Spinal cord (tissue), 10 donors: ENCODE results near the gene MRPL19. TPM values are rescaled to one million over a fixed set of nuclear protein-coding genes. Genes with fewer than 3 reads are reported as not detected.

Experiments
- DNase-seq, 6 donors: peaks; one replicate each; pipeline versions ENCODE4 v3.0.0 to v3.0.0-alpha.2; 2013 to 2015; ENCODE audit warnings: low spot score in 6 of 6, low read depth in 4 of 6
- H3K27ac ChIP-seq: one replicate; pipeline ENCODE4 v1.5.1; 2013; ENCODE audit warnings: low read depth, low read length, control low read depth
- H3K27me3 ChIP-seq: one replicate; pipeline ENCODE4 v1.6.1; 2013; ENCODE audit warnings: low read length; ENCODE audit not compliant: control insufficient read depth, insufficient read depth
- H3K36me3 ChIP-seq: one replicate; pipeline ENCODE4 v1.6.1; 2013; ENCODE audit warnings: low read length; ENCODE audit not compliant: control insufficient read depth, insufficient read depth
- H3K4me1 ChIP-seq: one replicate; pipeline ENCODE4 v1.6.1; 2013; ENCODE audit warnings: low read length; ENCODE audit not compliant: control insufficient read depth, insufficient read depth
- H3K4me3 ChIP-seq: one replicate; pipeline ENCODE4 v1.5.1; 2013; ENCODE audit warnings: low read depth, low read length, control low read depth
- H3K9me3 ChIP-seq: one replicate; pipeline ENCODE4 v1.6.1; 2013; ENCODE audit warnings: low read length; ENCODE audit not compliant: control insufficient read depth, insufficient read depth
- whole genome bisulfite sequencing: methylation state at CpG from one replicate; pipeline ENCODE4 v1.1.5; 2013; ENCODE audit warnings: missing lambda C conversion rate; ENCODE audit not compliant: insufficient coverage; 5-methylcytosine and 5-hydroxymethylcytosine counted together
- long read RNA-seq, 4 donors: transcript quantifications; one replicate each; lab custom pipeline, GENCODE V29; 2026
- polyA plus RNA-seq, 2 donors: library from polyadenylated mRNA; unstranded; fragments of 120-200 nt; gene quantifications; one replicate each; pipeline ENCODE4 v1.2.1, GENCODE V29; 2013; ENCODE audit not compliant: insufficient read length in 2 of 2
- total RNA-seq, 2 donors: library from RNA; depleted of rRNA in 1 of 2; stranded (reverse); fragments of 120-200 nt in 1 of 2; fragments of >200 nt in 1 of 2; gene quantifications; one replicate each; pipeline versions ENCODE4 v1.2.3 to v1.2.4, GENCODE V29; 2013 to 2014
- donor health status: healthy.

The MRPL19 gene
- total RNA-seq (10 to 100 TPM; 54.5 to 59.9 TPM), polyA plus RNA-seq (10 to 100 TPM; 40.8 to 57.1 TPM)
- long read RNA-seq, donor 1, transcript MRPL19-202 (6 exons, 3,479 nt) = major isoform, 20 of 54 reads
- long read RNA-seq, donor 1, partial matches to known transcripts = 33 of 54 reads
- long read RNA-seq, donor 1, other reads (novel, unspliced or antisense) = 0 of 54 reads
- long read RNA-seq, donor 2, transcript MRPL19-202 (6 exons, 3,479 nt) = major isoform, 7 of 8 reads
- long read RNA-seq, donor 2, partial matches to known transcripts = 0 of 8 reads
- long read RNA-seq, donor 2, other reads (novel, unspliced or antisense) = 0 of 8 reads
- long read RNA-seq, donor 3, partial matches to known transcripts = 8 of 10 reads
- long read RNA-seq, donor 3, other reads (novel, unspliced or antisense) = 0 of 10 reads
- long read RNA-seq, donor 4, transcript MRPL19-202 (6 exons, 3,479 nt) = major isoform, 21 of 68 reads
- long read RNA-seq, donor 4, partial matches to known transcripts = 47 of 68 reads
- long read RNA-seq, donor 4, other reads (novel, unspliced or antisense) = 0 of 68 reads

GRCh38 chr2:75646583-75647425 is at the start of gene MRPL19:
MRPL19 (plus strand) TSS chr2:75646783; CDS start chr2:75646808, 25 bp downstream.
- Histone ChIP-seq H3K27me3 (no peaks in the 10 kb centered on the region), H3K9me3 (no peaks in the 10 kb centered on the region), H3K36me3 (peaks cover 14% of the 10 kb centered on the region), H3K27ac (peak within 1 kb of the TSS; percentile 78), H3K4me1 (no peaks in the 10 kb centered on the region), H3K4me3 (peak within 1 kb of the TSS; percentile 97)
- WGBS = under 1% methylated on average over 59 of the region's 60 CpGs
- DNase-seq = peak; percentile 82 to 99 (median 92)

- no peaks in the 10 kb centered on the region for H3K4me1 ChIP-seq
- no peaks in the 10 kb centered on the region for H3K27me3 ChIP-seq
- H3K36me3 ChIP-seq = no peaks in the 10 kb centered on the region
- DNase-seq = no peak
- 86% methylated on average over 3 of the region's 4 CpGs for WGBS
- H3K9me3 ChIP-seq = no peaks in the 10 kb centered on the region
- no peak overlapping the region for H3K27ac ChIP-seq
- H3K4me3 ChIP-seq = no peak overlapping the region
Observed at GRCh38 chr2:75596784-75597183, 49.8 kb upstream of the MRPL19 start.

- H3K4me3 ChIP-seq = no peak overlapping the region
- no peaks in the 10 kb centered on the region for H3K36me3 ChIP-seq
- H3K4me1 ChIP-seq = no peaks in the 10 kb centered on the region
- H3K27ac ChIP-seq = no peak overlapping the region
- H3K9me3 ChIP-seq = no peaks in the 10 kb centered on the region
- no peaks in the 10 kb centered on the region for H3K27me3 ChIP-seq
- DNase-seq = no peak
- WGBS = 94% methylated on average over 18 of the region's 20 CpGs
Observed at GRCh38 chr2:75597949-75598348, 48.6 kb upstream of the MRPL19 start.

GRCh38 chr2:75598589-75599155 is 47.9 kb upstream of the MRPL19 start:
- H3K27ac ChIP-seq = no peak overlapping the region
- no peaks in the 10 kb centered on the region for H3K27me3 ChIP-seq
- 88% methylated on average over 6 of the region's 8 CpGs for WGBS
- no peak overlapping the region for H3K4me3 ChIP-seq
- no peak for DNase-seq
- H3K4me1 ChIP-seq = no peaks in the 10 kb centered on the region
- no peaks in the 10 kb centered on the region for H3K9me3 ChIP-seq
- no peaks in the 10 kb centered on the region for H3K36me3 ChIP-seq

GRCh38 chr2:75600461-75601011 is 46.0 kb upstream of the MRPL19 start:
- DNase-seq = peak in 1 of 6 donors; percentile 35
- H3K36me3 ChIP-seq = no peaks in the 10 kb centered on the region
- H3K27ac ChIP-seq = peak overlapping the region; percentile 57
- H3K27me3 ChIP-seq = no peaks in the 10 kb centered on the region
- peaks cover 1% of the 10 kb centered on the region for H3K4me1 ChIP-seq
- no peak overlapping the region for H3K4me3 ChIP-seq
- no peaks in the 10 kb centered on the region for H3K9me3 ChIP-seq
- WGBS = 82% methylated on average over 3 of the region's 4 CpGs

GRCh38 chr2:75602724-75603342 is 43.8 kb upstream of the MRPL19 start:
- Histone ChIP-seq H3K27me3 (no peaks in the 10 kb centered on the region), H3K36me3 (no peaks in the 10 kb centered on the region), H3K9me3 (no peaks in the 10 kb centered on the region), H3K4me1 (peaks cover 14% of the 10 kb centered on the region), H3K4me3 (no peak overlapping the region), H3K27ac (no peak overlapping the region)
- DNase-seq = no peak
- 100% methylated on average over 4 of the region's 6 CpGs for whole genome bisulfite sequencing

GRCh38 chr2:75603477-75603876 is 43.1 kb upstream of the MRPL19 start:
- H3K9me3 ChIP-seq = no peaks in the 10 kb centered on the region
- H3K4me1 ChIP-seq = peaks cover 14% of the 10 kb centered on the region
- H3K27me3 ChIP-seq = no peaks in the 10 kb centered on the region
- H3K27ac ChIP-seq = no peak overlapping the region
- no peak overlapping the region for H3K4me3 ChIP-seq
- no CpG with 5 or more reads among the region's 1 CpG for WGBS
- H3K36me3 ChIP-seq = no peaks in the 10 kb centered on the region
- DNase-seq = no peak

- no peaks in the 10 kb centered on the region for H3K27me3 ChIP-seq
- no peak overlapping the region for H3K4me3 ChIP-seq
- peaks cover 22% of the 10 kb centered on the region for H3K4me1 ChIP-seq
- DNase-seq = no peak
- WGBS = 81% methylated on average over 4 of the region's 4 CpGs
- no peaks in the 10 kb centered on the region for H3K36me3 ChIP-seq
- no peaks in the 10 kb centered on the region for H3K9me3 ChIP-seq
- H3K27ac ChIP-seq = no peak overlapping the region
Observed at GRCh38 chr2:75604484-75604883, 42.1 kb upstream of the MRPL19 start.
